GM23338 (cell line): ENCODE data around the gene CCNG2. TPM values are rescaled to one million over a fixed set of nuclear protein-coding genes. Genes with fewer than 3 reads are reported as not detected.

Source experiments
- ATAC-seq: fragments of 200-7000 bp; cut with Tn5 transposase; 3 replicates; pipeline ENCODE4 v1.9.1; 2020
- DNase-seq: peaks from one replicate; pipeline ENCODE4 v3.0.0-alpha.2; 2015; ENCODE audit warnings: low spot score
- H2AFZ ChIP-seq: fragments of 200-600 bp; sonication (generic); 2 replicates; pipeline ENCODE4 v1.8.0; 2016; ENCODE audit warnings: antibody characterized with exemption, mild to moderate bottlenecking, moderate library complexity
- H3F3A ChIP-seq: fragments of 200-600 bp; sonication (generic); replicated peaks from 2 replicates; pipeline ENCODE4 v1.8.0; 2017; ENCODE audit warnings: antibody characterized with exemption, mixed run types, low read depth
- H3K27ac ChIP-seq: fragments of 200-600 bp; sonication (generic); 2 replicates; pipeline ENCODE4 v1.6.1; 2016; ENCODE audit warnings: low read depth
- H3K27me3 ChIP-seq: fragments of 200-600 bp; sonication (generic); 2 replicates; pipeline ENCODE4 v1.8.0; 2016; ENCODE audit warnings: mild to moderate bottlenecking, mixed run types, moderate library complexity; ENCODE audit not compliant: insufficient read depth
- H3K36me3 ChIP-seq: fragments of 200-600 bp; sonication (generic); 2 replicates; pipeline ENCODE4 v1.8.0; 2016; ENCODE audit warnings: mild to moderate bottlenecking; ENCODE audit not compliant: insufficient read depth
- H3K4me1 ChIP-seq: fragments of 200-600 bp; sonication (generic); 2 replicates; pipeline ENCODE4 v1.8.0; 2016; ENCODE audit warnings: mild to moderate bottlenecking, moderate library complexity; ENCODE audit not compliant: insufficient read depth
- H3K4me2 ChIP-seq: fragments of 200-600 bp; sonication (generic); 2 replicates; pipeline ENCODE4 v1.7.1; 2017; ENCODE audit warnings: mixed run types
- H3K4me3 ChIP-seq: fragments of 200-600 bp; sonication (generic); 2 replicates; pipeline ENCODE4 v1.6.1; 2016; ENCODE audit warnings: mixed run types
- H3K79me2 ChIP-seq: fragments of 200-600 bp; sonication (generic); replicated peaks from 2 replicates; pipeline ENCODE4 v1.8.0; 2017; ENCODE audit warnings: mild to moderate bottlenecking; ENCODE audit not compliant: insufficient read depth
- H3K9me2 ChIP-seq: fragments of 200-600 bp; sonication (generic); 2 replicates; pipeline ENCODE4 v1.8.0; 2017; ENCODE audit not compliant: insufficient read depth
- H4K20me1 ChIP-seq: fragments of 200-600 bp; sonication (generic); replicated peaks from 2 replicates; pipeline ENCODE4 v1.8.0; 2017; ENCODE audit warnings: mild to moderate bottlenecking; ENCODE audit not compliant: insufficient read depth
- H3K27ac Mint-ChIP-seq: 2 replicates; pipeline ENCODE4 v1.8.0; 2020; ENCODE audit warnings: inconsistent platforms, mild to moderate bottlenecking, moderate library complexity, mixed read lengths
- H3K27me3 Mint-ChIP-seq: 3 replicates; pipeline ENCODE4 v1.8.0; 2022; ENCODE audit warnings: low read depth, mild to moderate bottlenecking, moderate library complexity, mixed read lengths, inconsistent platforms; ENCODE audit not compliant: insufficient read depth, poor library complexity
- H3K36me3 Mint-ChIP-seq: 3 replicates; pipeline ENCODE4 v1.8.0; 2021; ENCODE audit warnings: low read depth, mild to moderate bottlenecking, inconsistent platforms, moderate library complexity, mixed read lengths
- H3K4me1 Mint-ChIP-seq: 3 replicates; pipeline ENCODE4 v1.8.0; 2020; ENCODE audit warnings: mild to moderate bottlenecking, inconsistent platforms, mixed read lengths
- H3K4me3 Mint-ChIP-seq: 3 replicates; pipeline ENCODE4 v1.8.0; 2021; ENCODE audit warnings: moderate library complexity, mild to moderate bottlenecking, inconsistent platforms, mixed read lengths
- H3K9me3 Mint-ChIP-seq: 3 replicates; pipeline ENCODE4 v1.8.0; 2020; ENCODE audit warnings: moderate library complexity, mild to moderate bottlenecking, inconsistent platforms, mixed read lengths
- POLR2AphosphoS5 ChIP-seq: IDR thresholded peaks from 2 replicates; pipeline ENCODE4 v1.6.1; 2016; ENCODE audit warnings: antibody characterized with exemption, low read depth
- polyA plus RNA-seq: library from polyadenylated mRNA; unstranded; fragments of >200 nt; fragmentation: Nextera tagmentation; extraction: Ambion mirVana; gene quantifications from 2 replicates; pipeline ENCODE4 v1.2.1, GENCODE V29; 2016
- total RNA-seq: library from RNA; depleted of rRNA; stranded (reverse); fragments of >200 nt; shearing (Covaris generic); gene quantifications from 2 replicates; pipeline ENCODE4 v1.2.3, GENCODE V29; 2014
- TF ChIP-seq, protein P1 (sequence below): fragments of 250-450 bp; sonication (Bioruptor Pico); IDR thresholded peaks from 2 replicates; pipeline ENCODE4 v1.5.0; 2020; ENCODE audit warnings: mild to moderate bottlenecking, moderate library complexity
- TF ChIP-seq, protein P2 (sequence below): IDR thresholded peaks from 2 replicates; pipeline ENCODE4 v1.6.1; 2016; ENCODE audit warnings: antibody characterized with exemption

Gene CCNG2
- total and polyA plus RNA-seq, 2 experiments from 2014 or later: 7.1 to 16.5 TPM

DNA sequence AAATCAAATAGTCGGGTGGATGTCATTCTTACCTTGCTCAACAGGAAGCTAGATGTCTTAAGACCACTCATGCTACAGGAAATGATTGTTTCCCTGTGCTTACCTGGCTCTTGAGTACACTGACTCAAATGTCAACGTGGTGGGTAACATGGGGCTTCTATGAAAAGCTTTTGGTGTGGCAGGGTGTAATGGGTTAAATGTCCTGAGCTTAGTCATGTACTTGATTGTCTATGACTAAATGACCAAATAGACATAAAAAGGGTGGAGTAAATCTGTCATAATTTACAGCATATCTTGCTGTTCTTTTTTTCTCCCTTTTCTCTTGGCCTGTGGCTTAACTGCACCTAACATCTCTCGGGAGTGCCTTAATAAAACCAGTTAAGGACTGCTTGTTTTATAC is 44.9 kb downstream of the CCNG2 start (continued):
- TF ChIP-seq, protein P1, sequence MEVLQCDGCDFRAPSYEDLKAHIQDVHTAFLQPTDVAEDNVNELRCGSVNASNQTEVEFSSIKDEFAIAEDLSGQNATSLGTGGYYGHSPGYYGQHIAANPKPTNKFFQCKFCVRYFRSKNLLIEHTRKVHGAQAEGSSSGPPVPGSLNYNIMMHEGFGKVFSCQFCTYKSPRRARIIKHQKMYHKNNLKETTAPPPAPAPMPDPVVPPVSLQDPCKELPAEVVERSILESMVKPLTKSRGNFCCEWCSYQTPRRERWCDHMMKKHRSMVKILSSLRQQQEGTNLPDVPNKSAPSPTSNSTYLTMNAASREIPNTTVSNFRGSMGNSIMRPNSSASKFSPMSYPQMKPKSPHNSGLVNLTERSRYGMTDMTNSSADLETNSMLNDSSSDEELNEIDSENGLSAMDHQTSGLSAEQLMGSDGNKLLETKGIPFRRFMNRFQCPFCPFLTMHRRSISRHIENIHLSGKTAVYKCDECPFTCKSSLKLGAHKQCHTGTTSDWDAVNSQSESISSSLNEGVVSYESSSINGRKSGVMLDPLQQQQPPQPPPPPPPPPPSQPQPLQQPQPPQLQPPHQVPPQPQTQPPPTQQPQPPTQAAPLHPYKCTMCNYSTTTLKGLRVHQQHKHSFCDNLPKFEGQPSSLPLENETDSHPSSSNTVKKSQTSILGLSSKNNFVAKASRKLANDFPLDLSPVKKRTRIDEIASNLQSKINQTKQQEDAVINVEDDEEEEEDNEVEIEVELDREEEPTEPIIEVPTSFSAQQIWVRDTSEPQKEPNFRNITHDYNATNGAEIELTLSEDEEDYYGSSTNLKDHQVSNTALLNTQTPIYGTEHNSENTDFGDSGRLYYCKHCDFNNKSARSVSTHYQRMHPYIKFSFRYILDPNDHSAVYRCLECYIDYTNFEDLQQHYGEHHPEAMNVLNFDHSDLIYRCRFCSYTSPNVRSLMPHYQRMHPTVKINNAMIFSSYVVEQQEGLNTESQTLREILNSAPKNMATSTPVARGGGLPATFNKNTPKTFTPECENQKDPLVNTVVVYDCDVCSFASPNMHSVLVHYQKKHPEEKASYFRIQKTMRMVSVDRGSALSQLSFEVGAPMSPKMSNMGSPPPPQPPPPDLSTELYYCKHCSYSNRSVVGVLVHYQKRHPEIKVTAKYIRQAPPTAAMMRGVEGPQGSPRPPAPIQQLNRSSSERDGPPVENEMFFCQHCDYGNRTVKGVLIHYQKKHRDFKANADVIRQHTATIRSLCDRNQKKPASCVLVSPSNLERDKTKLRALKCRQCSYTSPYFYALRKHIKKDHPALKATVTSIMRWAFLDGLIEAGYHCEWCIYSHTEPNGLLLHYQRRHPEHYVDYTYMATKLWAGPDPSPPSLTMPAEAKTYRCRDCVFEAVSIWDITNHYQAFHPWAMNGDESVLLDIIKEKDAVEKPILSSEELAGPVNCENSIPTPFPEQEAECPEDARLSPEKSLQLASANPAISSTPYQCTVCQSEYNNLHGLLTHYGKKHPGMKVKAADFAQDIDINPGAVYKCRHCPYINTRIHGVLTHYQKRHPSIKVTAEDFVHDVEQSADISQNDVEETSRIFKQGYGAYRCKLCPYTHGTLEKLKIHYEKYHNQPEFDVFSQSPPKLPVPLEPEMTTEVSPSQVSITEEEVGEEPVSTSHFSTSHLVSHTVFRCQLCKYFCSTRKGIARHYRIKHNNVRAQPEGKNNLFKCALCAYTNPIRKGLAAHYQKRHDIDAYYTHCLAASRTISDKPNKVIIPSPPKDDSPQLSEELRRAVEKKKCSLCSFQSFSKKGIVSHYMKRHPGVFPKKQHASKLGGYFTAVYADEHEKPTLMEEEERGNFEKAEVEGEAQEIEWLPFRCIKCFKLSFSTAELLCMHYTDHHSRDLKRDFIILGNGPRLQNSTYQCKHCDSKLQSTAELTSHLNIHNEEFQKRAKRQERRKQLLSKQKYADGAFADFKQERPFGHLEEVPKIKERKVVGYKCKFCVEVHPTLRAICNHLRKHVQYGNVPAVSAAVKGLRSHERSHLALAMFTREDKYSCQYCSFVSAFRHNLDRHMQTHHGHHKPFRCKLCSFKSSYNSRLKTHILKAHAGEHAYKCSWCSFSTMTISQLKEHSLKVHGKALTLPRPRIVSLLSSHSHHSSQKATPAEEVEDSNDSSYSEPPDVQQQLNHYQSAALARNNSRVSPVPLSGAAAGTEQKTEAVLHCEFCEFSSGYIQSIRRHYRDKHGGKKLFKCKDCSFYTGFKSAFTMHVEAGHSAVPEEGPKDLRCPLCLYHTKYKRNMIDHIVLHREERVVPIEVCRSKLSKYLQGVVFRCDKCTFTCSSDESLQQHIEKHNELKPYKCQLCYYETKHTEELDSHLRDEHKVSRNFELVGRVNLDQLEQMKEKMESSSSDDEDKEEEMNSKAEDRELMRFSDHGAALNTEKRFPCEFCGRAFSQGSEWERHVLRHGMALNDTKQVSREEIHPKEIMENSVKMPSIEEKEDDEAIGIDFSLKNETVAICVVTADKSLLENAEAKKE (CRISPR knock-in tag): no peak
- TF ChIP-seq, protein P2, sequence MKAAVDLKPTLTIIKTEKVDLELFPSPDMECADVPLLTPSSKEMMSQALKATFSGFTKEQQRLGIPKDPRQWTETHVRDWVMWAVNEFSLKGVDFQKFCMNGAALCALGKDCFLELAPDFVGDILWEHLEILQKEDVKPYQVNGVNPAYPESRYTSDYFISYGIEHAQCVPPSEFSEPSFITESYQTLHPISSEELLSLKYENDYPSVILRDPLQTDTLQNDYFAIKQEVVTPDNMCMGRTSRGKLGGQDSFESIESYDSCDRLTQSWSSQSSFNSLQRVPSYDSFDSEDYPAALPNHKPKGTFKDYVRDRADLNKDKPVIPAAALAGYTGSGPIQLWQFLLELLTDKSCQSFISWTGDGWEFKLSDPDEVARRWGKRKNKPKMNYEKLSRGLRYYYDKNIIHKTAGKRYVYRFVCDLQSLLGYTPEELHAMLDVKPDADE: no peak
- no peak for TF ChIP-seq POLR2AphosphoS5

DNA sequence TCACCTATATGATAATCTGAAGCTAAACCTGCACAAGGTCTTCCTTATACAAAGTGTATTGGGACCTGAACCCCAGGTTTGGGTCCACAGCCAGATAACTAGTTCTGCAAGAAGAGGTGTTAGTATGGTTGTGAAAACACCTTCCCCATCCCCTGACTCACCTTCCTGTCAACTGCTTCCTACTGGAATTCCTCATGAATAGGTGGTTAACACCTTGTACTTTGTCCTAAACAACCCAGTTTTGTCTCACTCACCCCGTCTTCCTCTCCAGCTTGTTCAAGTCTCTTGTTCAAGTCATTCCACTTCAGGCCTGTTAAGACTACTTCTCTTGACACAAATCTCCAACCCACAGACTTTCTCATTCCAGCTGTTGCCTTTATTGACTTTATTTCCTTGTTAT is 45.5 kb downstream of the CCNG2 start:
- no peak overlapping the region for H3K27ac ChIP-seq
- no peaks in the 10 kb centered on the region for H3F3A ChIP-seq
- no peak overlapping the region for H3K4me3 Mint-ChIP-seq
- H4K20me1 ChIP-seq: no peaks in the 10 kb centered on the region
- H2AFZ ChIP-seq: no peak overlapping the region
- DNase-seq: no peak
- no peaks in the 10 kb centered on the region for H3K79me2 ChIP-seq
- H3K27ac Mint-ChIP-seq: no peak overlapping the region
- peaks cover 3% of the 10 kb centered on the region for H3K27me3 Mint-ChIP-seq
- H3K4me1 Mint-ChIP-seq: no peaks in the 10 kb centered on the region
- H3K27me3 ChIP-seq: no peaks in the 10 kb centered on the region
- H3K4me2 ChIP-seq: no peak overlapping the region
- no peak for ATAC-seq
- no peaks in the 10 kb centered on the region for H3K4me1 ChIP-seq
- H3K9me3 Mint-ChIP-seq: no peaks in the 10 kb centered on the region
- H3K9me2 ChIP-seq: no peaks in the 10 kb centered on the region
- H3K36me3 Mint-ChIP-seq: no peaks in the 10 kb centered on the region
- no peak for TF ChIP-seq POLR2AphosphoS5
- H3K4me3 ChIP-seq: no peak overlapping the region
- no peaks in the 10 kb centered on the region for H3K36me3 ChIP-seq
